Prostate gland (tissue), 2 donors: ENCODE results near the gene RNPC3. TPM values are rescaled to one million over a fixed set of nuclear protein-coding genes. Genes with fewer than 3 reads are reported as not detected.
"Not testable (repeated sequence)": the region's sequence is repeated elsewhere in the genome, so short reads cannot be mapped to it uniquely, and the experiment has no call there.

ENCODE experiments used
- DNase-seq: peaks from one replicate; pipeline ENCODE4 v3.0.0-alpha.2; 2019; ENCODE audit warnings: low spot score
- H3K27ac ChIP-seq, 2 donors: fragments of 200-600 bp; sonication (generic); 2 replicates each; pipeline ENCODE4 v1.5.1; 2017 to 2019
- H3K27me3 ChIP-seq: fragments of 200-600 bp; sonication (generic); replicated peaks from 2 replicates; pipeline ENCODE4 v1.5.1; 2019; ENCODE audit not compliant: insufficient read depth
- H3K36me3 ChIP-seq, 2 donors: fragments of 200-600 bp; sonication (generic); 1 replicate in 1 of 2; 2 replicates in 1 of 2; pipeline versions ENCODE4 v1.5.1 to v1.8.1; 2017 to 2019
- H3K4me1 ChIP-seq: fragments of 200-600 bp; sonication (generic); replicated peaks from 2 replicates; pipeline ENCODE4 v1.5.1; 2019
- H3K4me3 ChIP-seq, 2 donors: fragments of 200-600 bp; sonication (generic); 2 replicates each; pipeline ENCODE4 v1.5.1; 2017 to 2019
- H3K9me3 ChIP-seq: fragments of 200-600 bp; sonication (generic); 2 replicates; pipeline ENCODE4 v1.5.1; 2017
- CTCF ChIP-seq, 4 experiments: fragments of 200-600 bp in 2 of 4; fragments of 450-650 bp in 2 of 4; sonication (generic) in 2 of 4; IDR thresholded peaks; 1 replicate in 3 of 4; 2 replicates in 1 of 4; pipeline ENCODE4 v1.5.1; 2016 to 2019; ENCODE audit warnings: antibody characterized with exemption in 4 of 4, mild to moderate bottlenecking in 2 of 4, moderate library complexity in 2 of 4
- POLR2A ChIP-seq: fragments of 450-650 bp; IDR thresholded peaks from one replicate; pipeline ENCODE4 v1.6.1; 2016; ENCODE audit warnings: antibody characterized with exemption, mild to moderate bottlenecking
- POLR2AphosphoS5 ChIP-seq: sonication (generic); formaldehyde crosslinking; IDR thresholded peaks from one replicate; pipeline ENCODE4 v1.6.1; 2017; ENCODE audit warnings: antibody characterized with exemption
- WGBS: methylation state at CpG from one replicate; pipeline ENCODE4 v1.1.5; 2018; 5-methylcytosine and 5-hydroxymethylcytosine counted together
- intact Hi-C: fragments of 100-400 bp; cut with DNase I; formaldehyde crosslinking; loops from one replicate; pipeline ENCODE4 v1.14.2; 2022
- total RNA-seq, 2 donors: library from RNA; depleted of rRNA; stranded (reverse); fragments of >200 nt; gene quantifications; one replicate each; pipeline ENCODE4 v1.1.0, GENCODE V29; 2016

The RNPC3 gene
- total RNA-seq, 2 donors from 2014 or later: 14.4 to 27.1 TPM

- Histone ChIP-seq H3K27ac (no peak overlapping the region), H3K4me1 (no peaks in the 10 kb centered on the region), H3K27me3 (no peaks in the 10 kb centered on the region), H3K36me3 (no peaks in the 10 kb centered on the region), H3K9me3 (no peaks in the 10 kb centered on the region), H3K4me3 (no peak overlapping the region)
- WGBS: 99% methylated on average over 7 of the region's 7 CpGs
- no peak for TF ChIP-seq CTCF (IDR thresholded peaks at IDR 0.05)
- no peak for TF ChIP-seq POLR2A
- no peak for TF ChIP-seq POLR2AphosphoS5
- DNase-seq: no peak
- intact Hi-C loops: no loop called here
Observed at GRCh38 chr1:103569493-103569892, 44.0 kb downstream of the RNPC3 start.

- intact Hi-C loops, H3K27me3 ChIP-seq, H3K4me3 ChIP-seq, H3K4me1 ChIP-seq, DNase-seq, H3K9me3 ChIP-seq, H3K27ac ChIP-seq, H3K36me3 ChIP-seq: not testable (repeated sequence)
- WGBS: 92% methylated on average over 2 of the region's 2 CpGs
Observed at GRCh38 chr1:103571289-103571688, 45.8 kb downstream of the RNPC3 start, which contains the start of gene AMY2B. AMY2B (plus strand) TSS chr1:103571589; CDS start chr1:103571603, 14 bp downstream.

- H3K4me3 ChIP-seq: no peak overlapping the region
- H3K36me3 ChIP-seq: no peaks in the 10 kb centered on the region
- no peak for TF ChIP-seq POLR2A
- TF ChIP-seq CTCF (IDR thresholded peaks at IDR 0.05): no peak
- TF ChIP-seq POLR2AphosphoS5: no peak
- no peaks in the 10 kb centered on the region for H3K4me1 ChIP-seq
- H3K9me3 ChIP-seq: no peaks in the 10 kb centered on the region
- no peak for DNase-seq
- H3K27me3 ChIP-seq: no peaks in the 10 kb centered on the region
- intact Hi-C loops: no loop called here
- no peak overlapping the region for H3K27ac ChIP-seq
Observed at GRCh38 chr1:103576065-103576464, 50.6 kb downstream of the RNPC3 start.

- H3K27me3 ChIP-seq, H3K9me3 ChIP-seq, H3K4me1 ChIP-seq, H3K36me3 ChIP-seq, DNase-seq, H3K27ac ChIP-seq, intact Hi-C loops, H3K4me3 ChIP-seq: not testable (repeated sequence)
- WGBS: 94% methylated on average over 5 of the region's 5 CpGs
Observed at GRCh38 chr1:103576784-103577183, 51.3 kb downstream of the RNPC3 start.

GRCh38 chr1:103582464-103582863 is 57.0 kb downstream of the RNPC3 start:
- no peak for DNase-seq
- Histone ChIP-seq H3K27ac (no peak overlapping the region), H3K9me3 (no peaks in the 10 kb centered on the region), H3K36me3 (no peaks in the 10 kb centered on the region), H3K27me3 (no peaks in the 10 kb centered on the region), H3K4me3 (no peak overlapping the region), H3K4me1 (no peaks in the 10 kb centered on the region)
- intact Hi-C loops: no loop called here
- WGBS: 10% methylated on average over 1 of the region's 1 CpG
- TF ChIP-seq POLR2A (no peak), POLR2AphosphoS5 (no peak), CTCF (IDR thresholded peaks at IDR 0.05) (no peak)

GRCh38 chr1:103583887-103584286 is 58.4 kb downstream of the RNPC3 start:
- no peaks in the 10 kb centered on the region for H3K4me1 ChIP-seq
- no peak overlapping the region for H3K27ac ChIP-seq
- no peaks in the 10 kb centered on the region for H3K36me3 ChIP-seq
- DNase-seq: no peak
- no peaks in the 10 kb centered on the region for H3K9me3 ChIP-seq
- TF ChIP-seq POLR2A: no peak
- WGBS: 61% methylated on average over 3 of the region's 3 CpGs
- no peaks in the 10 kb centered on the region for H3K27me3 ChIP-seq
- intact Hi-C loops: no loop called here
- no peak overlapping the region for H3K4me3 ChIP-seq
